ENCODE measurements around the gene FLCN.

Gene FLCN

GRCh38 chr17:17213775-17214174 lies 23.2 kb downstream of the FLCN start:
- no peak overlapping the region for H2BK5ac ChIP-seq (ENCODE audit: low read depth, low read length, poor library complexity, severe bottlenecking)
- H3K79me1 ChIP-seq (replicated peaks; ENCODE audit: low read length, poor library complexity, severe bottlenecking), result peaks cover 36% of the 10 kb centered on the region
- no peak overlapping the region for H4K91ac ChIP-seq (ENCODE audit: low read length)
- no peaks in the 10 kb centered on the region for H3K27me3 ChIP-seq (ENCODE audit: control insufficient read depth in 1 of 2, insufficient read depth in 1 of 2, low read length in 2 of 2)
- H3K14ac ChIP-seq (ENCODE audit: low read length in 2 of 2), result no peak overlapping the region
- H3K18ac ChIP-seq (ENCODE audit: low read depth in 1 of 2, low read length in 2 of 2), result no peak overlapping the region
- H3K9me3 ChIP-seq (ENCODE audit: control insufficient read depth, low read length), result no peaks in the 10 kb centered on the region
- H4K8ac ChIP-seq (ENCODE audit: low read length), result no peak overlapping the region
- H3K4me2 ChIP-seq (ENCODE audit: low read length, poor library complexity, severe bottlenecking), result no peak overlapping the region
- no peak overlapping the region for H3K4me3 ChIP-seq (ENCODE audit: insufficient read depth in 1 of 2, low read depth in 1 of 2, low read length in 2 of 2)
- no peak overlapping the region for H3K4ac ChIP-seq (ENCODE audit: low read depth in 1 of 2, low read length in 2 of 2)
- H2BK15ac ChIP-seq (ENCODE audit: low read depth, poor library complexity, severe bottlenecking), result no peak overlapping the region
- WGBS, result 98% methylated on average over 8 of the region's 10 CpGs
- no peak overlapping the region for H2AK5ac ChIP-seq (ENCODE audit: low read length, severe bottlenecking)
- H3K4me1 ChIP-seq (ENCODE audit: control insufficient read depth, insufficient read depth, low read depth, low read length), result peaks cover 3% of the 10 kb centered on the region
- no peak overlapping the region for H3K9ac ChIP-seq (ENCODE audit: low read length)
- no peak overlapping the region for H2BK120ac ChIP-seq (ENCODE audit: low read depth, low read length)
- no peak overlapping the region for H3K27ac ChIP-seq (ENCODE audit: low read length, poor library complexity, severe bottlenecking)
- no peak overlapping the region for H2AFZ ChIP-seq (ENCODE audit: low read depth, low read length)
- no peak overlapping the region for H2BK12ac ChIP-seq (ENCODE audit: low read length in 2 of 2)
- peaks cover 74 to 75% of the 10 kb centered on the region in 2 experiments for H3K36me3 ChIP-seq (ENCODE audit: control insufficient read depth in 1 of 2, insufficient read depth in 2 of 2, low read depth in 1 of 2, low read length in 2 of 2)
- no peak overlapping the region for H3K23ac ChIP-seq (ENCODE audit: low read length in 2 of 2)
- DNase-seq, result no peak

- no peaks in the 10 kb centered on the region for H3K27me3 ChIP-seq (ENCODE audit: control insufficient read depth in 1 of 2, insufficient read depth in 1 of 2, low read length in 2 of 2)
- no peak overlapping the region for H3K27ac ChIP-seq (ENCODE audit: low read length, poor library complexity, severe bottlenecking)
- 100% methylated on average over 5 of the region's 8 CpGs for WGBS
- H2BK5ac ChIP-seq (ENCODE audit: low read depth, low read length, poor library complexity, severe bottlenecking), result no peak overlapping the region
- no peak overlapping the region for H4K91ac ChIP-seq (ENCODE audit: low read length)
- H3K4ac ChIP-seq (ENCODE audit: low read depth in 1 of 2, low read length in 2 of 2), result no peak overlapping the region
- no peak overlapping the region for H3K14ac ChIP-seq (ENCODE audit: low read length in 2 of 2)
- H2AK5ac ChIP-seq (ENCODE audit: low read length, severe bottlenecking), result no peak overlapping the region
- H2AFZ ChIP-seq (ENCODE audit: low read depth, low read length), result no peak overlapping the region
- H3K18ac ChIP-seq (ENCODE audit: low read depth in 1 of 2, low read length in 2 of 2), result no peak overlapping the region
- H3K36me3 ChIP-seq (ENCODE audit: control insufficient read depth in 1 of 2, insufficient read depth in 2 of 2, low read depth in 1 of 2, low read length in 2 of 2), result peaks cover 21 to 39% of the 10 kb centered on the region in 2 experiments
- no peak overlapping the region for H3K4me3 ChIP-seq (ENCODE audit: insufficient read depth in 1 of 2, low read depth in 1 of 2, low read length in 2 of 2)
- no peak overlapping the region for H3K4me2 ChIP-seq (ENCODE audit: low read length, poor library complexity, severe bottlenecking)
- DNase-seq, result no peak
- H2BK120ac ChIP-seq (ENCODE audit: low read depth, low read length), result no peak overlapping the region
- peaks cover 6% of the 10 kb centered on the region for H3K79me1 ChIP-seq (replicated peaks; ENCODE audit: low read length, poor library complexity, severe bottlenecking)
- H3K9me3 ChIP-seq (ENCODE audit: control insufficient read depth, low read length), result no peaks in the 10 kb centered on the region
- no peak overlapping the region for H3K23ac ChIP-seq (ENCODE audit: low read length in 2 of 2)
- H3K9ac ChIP-seq (ENCODE audit: low read length), result no peak overlapping the region
- H2BK15ac ChIP-seq (ENCODE audit: low read depth, poor library complexity, severe bottlenecking), result no peak overlapping the region
- no peak overlapping the region for H2BK12ac ChIP-seq (ENCODE audit: low read length in 2 of 2)
- H4K8ac ChIP-seq (ENCODE audit: low read length), result no peak overlapping the region
- peaks cover 5% of the 10 kb centered on the region for H3K4me1 ChIP-seq (ENCODE audit: control insufficient read depth, insufficient read depth, low read depth, low read length)
These were observed 29.0 kb downstream of the FLCN start for GRCh38 chr17:17207998-17208397.

- Histone ChIP-seq H4K91ac (ENCODE audit: low read length) (no peak overlapping the region), H2AK5ac (ENCODE audit: low read length, severe bottlenecking) (no peak overlapping the region), H2BK12ac (ENCODE audit: low read length in 2 of 2) (no peak overlapping the region), H3K9me3 (ENCODE audit: control insufficient read depth, low read length) (no peaks in the 10 kb centered on the region), H3K27ac (ENCODE audit: low read length, poor library complexity, severe bottlenecking) (no peak overlapping the region), H3K27me3 (ENCODE audit: control insufficient read depth in 1 of 2, insufficient read depth in 1 of 2, low read length in 2 of 2) (no peaks in the 10 kb centered on the region), H3K23ac (ENCODE audit: low read length in 2 of 2) (no peak overlapping the region), H3K36me3 (ENCODE audit: control insufficient read depth in 1 of 2, insufficient read depth in 2 of 2, low read depth in 1 of 2, low read length in 2 of 2) (peaks cover 23 to 35% of the 10 kb centered on the region in 2 experiments), H3K79me1 (replicated peaks; ENCODE audit: low read length, poor library complexity, severe bottlenecking) (peaks cover 3% of the 10 kb centered on the region), H4K8ac (ENCODE audit: low read length) (no peak overlapping the region), H2BK120ac (ENCODE audit: low read depth, low read length) (no peak overlapping the region), H3K4me1 (ENCODE audit: control insufficient read depth, insufficient read depth, low read depth, low read length) (peaks cover 5% of the 10 kb centered on the region), H3K14ac (ENCODE audit: low read length in 2 of 2) (no peak overlapping the region), H3K4me3 (ENCODE audit: insufficient read depth in 1 of 2, low read depth in 1 of 2, low read length in 2 of 2) (peak overlapping the region in 1 of 2 experiments; percentile 87), H3K4ac (ENCODE audit: low read depth in 1 of 2, low read length in 2 of 2) (no peak overlapping the region), H2BK15ac (ENCODE audit: low read depth, poor library complexity, severe bottlenecking) (no peak overlapping the region), H2BK5ac (ENCODE audit: low read depth, low read length, poor library complexity, severe bottlenecking) (no peak overlapping the region), H3K4me2 (ENCODE audit: low read length, poor library complexity, severe bottlenecking) (no peak overlapping the region), H3K9ac (ENCODE audit: low read length) (peak overlapping the region; percentile 45), H3K18ac (ENCODE audit: low read depth in 1 of 2, low read length in 2 of 2) (no peak overlapping the region), H2AFZ (ENCODE audit: low read depth, low read length) (no peak overlapping the region)
- 87% methylated on average over 16 of the region's 16 CpGs for WGBS
- no peak for DNase-seq
These were observed 30.0 kb downstream of the FLCN start for GRCh38 chr17:17206913-17207335.

- Histone ChIP-seq H3K4me2 (ENCODE audit: low read length, poor library complexity, severe bottlenecking) (no peak within 1 kb of the TSS), H2BK12ac (ENCODE audit: low read length in 2 of 2) (no peak within 1 kb of the TSS), H2AK5ac (ENCODE audit: low read length, severe bottlenecking) (no peak within 1 kb of the TSS), H3K79me1 (replicated peaks; ENCODE audit: low read length, poor library complexity, severe bottlenecking) (peaks cover 3% of the 10 kb centered on the region), H3K18ac (ENCODE audit: low read depth in 1 of 2, low read length in 2 of 2) (no peak within 1 kb of the TSS), H4K91ac (ENCODE audit: low read length) (peak within 1 kb of the TSS; percentile 95), H4K8ac (ENCODE audit: low read length) (peak within 1 kb of the TSS; percentile 56), H2BK15ac (ENCODE audit: low read depth, poor library complexity, severe bottlenecking) (no peak within 1 kb of the TSS), H3K4ac (ENCODE audit: low read depth in 1 of 2, low read length in 2 of 2) (no peak within 1 kb of the TSS), H3K9me3 (ENCODE audit: control insufficient read depth, low read length) (no peaks in the 10 kb centered on the region), H3K27ac (ENCODE audit: low read length, poor library complexity, severe bottlenecking) (no peak within 1 kb of the TSS), H3K27me3 (ENCODE audit: control insufficient read depth in 1 of 2, insufficient read depth in 1 of 2, low read length in 2 of 2) (no peaks in the 10 kb centered on the region), H3K23ac (ENCODE audit: low read length in 2 of 2) (no peak within 1 kb of the TSS), H2BK5ac (ENCODE audit: low read depth, low read length, poor library complexity, severe bottlenecking) (no peak within 1 kb of the TSS), H3K4me1 (ENCODE audit: control insufficient read depth, insufficient read depth, low read depth, low read length) (peaks cover 6% of the 10 kb centered on the region), H3K36me3 (ENCODE audit: control insufficient read depth in 1 of 2, insufficient read depth in 2 of 2, low read depth in 1 of 2, low read length in 2 of 2) (peaks cover 21 to 30% of the 10 kb centered on the region in 2 experiments), H2AFZ (ENCODE audit: low read depth, low read length) (no peak within 1 kb of the TSS), H3K9ac (ENCODE audit: low read length) (peak within 1 kb of the TSS; percentile 90), H3K4me3 (ENCODE audit: insufficient read depth in 1 of 2, low read depth in 1 of 2, low read length in 2 of 2) (peak within 1 kb of the TSS; percentile 8 to 87), H2BK120ac (ENCODE audit: low read depth, low read length) (no peak within 1 kb of the TSS), H3K14ac (ENCODE audit: low read length in 2 of 2) (peak within 1 kb of the TSS in 1 of 2 experiments; percentile 19)
- 96% methylated on average over 66 of the region's 78 CpGs for WGBS
- DNase-seq, result no peak
These were observed 30.6 kb downstream of the FLCN start, which contains the start of gene PLD6 for GRCh38 chr17:17206124-17206912. PLD6 (minus strand) TSS chr17:17206333; CDS start chr17:17206286, 47 bp downstream.
